HG03442 (cell line): ENCODE results near the gene SAMD13.
A peak's percentile ranks its signal among the peaks of the same experiment; 100 is the strongest.
"Not testable (repeated sequence)": the region's sequence is repeated elsewhere in the genome, so short reads cannot be mapped to it uniquely, and the experiment has no call there.

ENCODE experiments used
- ATAC-seq: cut with Tn5 transposase; IDR thresholded peaks from one replicate; pipeline ENCODE4 v1.9.1; 2021; ENCODE audit warnings: mild to moderate bottlenecking, moderate library complexity; ENCODE audit not compliant: unreplicated experiment

Gene SAMD13

GRCh38 chr1:84283381-84283780 is 18.1 kb upstream of the SAMD13 start:
- no peak for ATAC-seq

- no peak for ATAC-seq
Measured at GRCh38 chr1:84286071-84286470, 15.4 kb upstream of the SAMD13 start.

GRCh38 chr1:84287389-84287788 is 14.1 kb upstream of the SAMD13 start:
- not testable (repeated sequence) for ATAC-seq

GRCh38 chr1:84289169-84289785 is 12.2 kb upstream of the SAMD13 start:
- ATAC-seq, result no peak

GRCh38 chr1:84291882-84292655 is 9.4 kb upstream of the SAMD13 start:
- no peak for ATAC-seq

GRCh38 chr1:84293766-84294165 is 7.7 kb upstream of the SAMD13 start:
- ATAC-seq, result no peak

- ATAC-seq, result no peak
Measured at GRCh38 chr1:84294751-84295150, 6.8 kb upstream of the SAMD13 start.

- peak; percentile 4 for ATAC-seq
Measured at GRCh38 chr1:84297546-84298244, 3.8 kb upstream of the SAMD13 start.

- ATAC-seq, result peak; percentile 72
Measured at GRCh38 chr1:84298328-84298683, 3.2 kb upstream of the SAMD13 start.

- peak; percentile 30 for ATAC-seq
Measured at GRCh38 chr1:84298684-84299535, 2.6 kb upstream of the SAMD13 start.

GRCh38 chr1:84299536-84300170 is 1.9 kb upstream of the SAMD13 start:
- no peak for ATAC-seq

- no peak for ATAC-seq
Measured at GRCh38 chr1:84300501-84300900, 1.0 kb upstream of the SAMD13 start.

GRCh38 chr1:84301785-84302385 is 377 bp downstream of the SAMD13 start:
- ATAC-seq, result no peak

GRCh38 chr1:84303314-84303830 is 1.9 kb downstream of the SAMD13 start:
- ATAC-seq, result no peak

- ATAC-seq, result no peak
Measured at GRCh38 chr1:84307398-84307797, 5.9 kb downstream of the SAMD13 start.

- no peak for ATAC-seq
Measured at GRCh38 chr1:84311296-84311695, 9.8 kb downstream of the SAMD13 start.

GRCh38 chr1:84319662-84320061 is 18.2 kb downstream of the SAMD13 start:
- no peak for ATAC-seq

- ATAC-seq, result no peak
Measured at GRCh38 chr1:84327830-84328229, 26.3 kb downstream of the SAMD13 start.

- no peak for ATAC-seq
Measured at GRCh38 chr1:84330125-84330984, 28.8 kb downstream of the SAMD13 start.
